Measurements from ENCODE around the gene GPR155.
"Not testable (repeated sequence)": the region's sequence is repeated elsewhere in the genome, so short reads cannot be mapped to it uniquely, and the experiment has no call there.

GPR155 gene

GRCh38 chr2:174438146-174438886 is 48.5 kb downstream of the GPR155 start:
- no peak overlapping the region for H3K4me3 ChIP-seq (ENCODE audit: low read depth, low read length)
- TF ChIP-seq CTCF (IDR thresholded peaks at IDR 0.05; ENCODE audit: low read depth, low read length) = no peak

GRCh38 chr2:174436351-174436750 is 50.5 kb downstream of the GPR155 start:
- TF ChIP-seq CTCF (IDR thresholded peaks at IDR 0.05; ENCODE audit: low read depth, low read length) = no peak
- no peak overlapping the region for H3K4me3 ChIP-seq (ENCODE audit: low read depth, low read length)

GRCh38 chr2:174431902-174432301 is 54.9 kb downstream of the GPR155 start:
- TF ChIP-seq CTCF (IDR thresholded peaks at IDR 0.05; ENCODE audit: low read depth, low read length) = no peak
- no peak overlapping the region for H3K4me3 ChIP-seq (ENCODE audit: low read depth, low read length)

GRCh38 chr2:174430066-174430465 is 56.8 kb downstream of the GPR155 start:
- no peak overlapping the region for H3K4me3 ChIP-seq (ENCODE audit: low read depth, low read length)
- no peak for TF ChIP-seq CTCF (IDR thresholded peaks at IDR 0.05; ENCODE audit: low read depth, low read length)

GRCh38 chr2:174428214-174428613 is 58.6 kb downstream of the GPR155 start:
- no peak overlapping the region for H3K4me3 ChIP-seq (ENCODE audit: low read depth, low read length)
- TF ChIP-seq CTCF (IDR thresholded peaks at IDR 0.05; ENCODE audit: low read depth, low read length) = no peak

GRCh38 chr2:174412256-174412655 is 74.6 kb downstream of the GPR155 start:
- no peak overlapping the region for H3K4me3 ChIP-seq (ENCODE audit: low read depth, low read length)
- no peak for TF ChIP-seq CTCF (IDR thresholded peaks at IDR 0.05; ENCODE audit: low read depth, low read length)

GRCh38 chr2:174410039-174410438 is 76.8 kb downstream of the GPR155 start:
- H3K4me3 ChIP-seq (ENCODE audit: low read depth, low read length) = not testable (repeated sequence)

GRCh38 chr2:174403628-174404027 is 83.2 kb downstream of the GPR155 start:
- TF ChIP-seq CTCF (IDR thresholded peaks at IDR 0.05; ENCODE audit: low read depth, low read length) = no peak
- H3K4me3 ChIP-seq (ENCODE audit: low read depth, low read length) = no peak overlapping the region

Measured in WI38 (cell line).